ENCODE results near the gene SSU72. TPM values are rescaled to one million over a fixed set of nuclear protein-coding genes. Genes with fewer than 3 reads are reported as not detected.

SSU72 gene
- polyA plus RNA-seq, 1 of the 3 experiments (the other 2 are of a cell fraction), result 104 TPM

DNA sequence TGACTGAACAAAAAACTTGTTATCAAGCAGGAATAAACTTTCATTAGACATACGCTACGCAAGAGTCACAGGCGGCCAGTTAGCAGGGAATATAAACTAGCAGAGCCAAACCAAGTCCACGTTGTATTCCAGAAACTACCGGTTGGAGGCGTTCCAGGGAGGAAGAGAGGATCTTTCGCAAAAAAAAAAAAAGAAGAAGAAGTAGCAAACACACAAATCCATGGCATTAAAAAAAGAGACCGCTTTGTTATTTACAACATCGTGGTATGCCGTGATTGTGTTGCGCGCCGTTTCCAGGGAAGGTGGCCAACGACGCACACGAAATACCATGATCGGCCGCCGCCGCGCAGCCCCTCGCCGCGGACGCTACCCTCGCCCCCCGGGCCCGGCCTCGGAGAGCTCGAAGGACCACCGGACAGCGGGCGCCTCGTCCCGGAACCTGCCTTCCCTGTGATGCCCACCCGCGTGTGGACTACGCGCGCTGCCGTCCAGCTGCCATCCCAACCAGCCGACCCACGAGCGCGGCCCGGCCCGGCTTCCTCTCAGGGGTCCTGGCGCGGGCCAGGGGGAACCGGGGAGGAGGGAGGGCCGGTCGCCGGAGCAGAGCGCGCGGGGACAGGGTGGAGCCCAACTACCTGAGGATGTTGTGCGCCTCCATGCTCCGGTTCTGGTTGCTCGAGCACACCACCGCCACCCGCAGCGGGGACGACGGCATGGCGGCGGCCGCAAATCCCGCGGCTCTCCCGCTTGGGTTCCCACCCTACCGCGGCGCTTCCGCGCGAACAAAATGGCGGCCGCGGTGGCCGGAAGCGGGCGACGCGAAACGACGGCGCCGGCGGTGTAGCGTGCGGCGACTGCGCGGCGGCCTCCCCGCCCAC, 581 bp downstream of the SSU72 start:
- Histone ChIP-seq H3K27me3 (ENCODE audit: insufficient read depth) (no peaks in the 10 kb centered on the region; the same call in 1 of the 2 replicates), H3F3A (replicated peaks; ENCODE audit: insufficient read depth) (peaks cover 17% of the 10 kb centered on the region), H3K9me2 (no peaks in the 10 kb centered on the region), H3K27ac (ENCODE audit: low read depth in 2 of 2, low read length in 1 of 2) (peak overlapping the region; percentile 94 to 97), H3K9me3 (no peaks in the 10 kb centered on the region), H3K4me1 (ENCODE audit: control insufficient read depth in 1 of 2, insufficient read depth in 2 of 2, low read depth in 1 of 2, low read length in 1 of 2) (peaks cover 0 to 7% of the 10 kb centered on the region in 2 experiments; a peak in 1 of 4 replicates), H3K79me2 (ENCODE audit: insufficient read depth) (peaks cover 53% of the 10 kb centered on the region), H3K4me2 (peak overlapping the region; percentile 84), H4K20me1 (ENCODE audit: insufficient read depth) (peaks cover 25% of the 10 kb centered on the region), H3K9ac (peak overlapping the region; percentile 98), H3K4me3 (ENCODE audit: low read depth in 2 of 2, low read length in 1 of 2) (peak overlapping the region; percentile 73 to 86), H3K36me3 (replicated peaks in 1 of 2; ENCODE audit: control insufficient read depth in 1 of 2, insufficient read depth in 2 of 2, low read length in 1 of 2) (peaks cover 2 to 15% of the 10 kb centered on the region in 2 experiments), H2AFZ (ENCODE audit: low read depth) (peak overlapping the region; percentile 51; the same call in 1 of the 2 replicates)
- ChIA-PET CTCF (interaction anchor here (0.6 to 1.1 kb wide), 2 partner anchors 12 to 32 kb away, joined by 3 read pairs; no protein-coding TSS in a partner anchor), POLR2A (no interaction called here)
- WGBS (ENCODE audit: low lambda C conversion rate), result under 1% methylated on average over 20 of the region's 96 CpGs
- peak; percentile 91 for DNase-seq
- TF ChIP-seq, protein P1, sequence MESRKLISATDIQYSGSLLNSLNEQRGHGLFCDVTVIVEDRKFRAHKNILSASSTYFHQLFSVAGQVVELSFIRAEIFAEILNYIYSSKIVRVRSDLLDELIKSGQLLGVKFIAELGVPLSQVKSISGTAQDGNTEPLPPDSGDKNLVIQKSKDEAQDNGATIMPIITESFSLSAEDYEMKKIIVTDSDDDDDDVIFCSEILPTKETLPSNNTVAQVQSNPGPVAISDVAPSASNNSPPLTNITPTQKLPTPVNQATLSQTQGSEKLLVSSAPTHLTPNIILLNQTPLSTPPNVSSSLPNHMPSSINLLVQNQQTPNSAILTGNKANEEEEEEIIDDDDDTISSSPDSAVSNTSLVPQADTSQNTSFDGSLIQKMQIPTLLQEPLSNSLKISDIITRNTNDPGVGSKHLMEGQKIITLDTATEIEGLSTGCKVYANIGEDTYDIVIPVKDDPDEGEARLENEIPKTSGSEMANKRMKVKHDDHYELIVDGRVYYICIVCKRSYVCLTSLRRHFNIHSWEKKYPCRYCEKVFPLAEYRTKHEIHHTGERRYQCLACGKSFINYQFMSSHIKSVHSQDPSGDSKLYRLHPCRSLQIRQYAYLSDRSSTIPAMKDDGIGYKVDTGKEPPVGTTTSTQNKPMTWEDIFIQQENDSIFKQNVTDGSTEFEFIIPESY (IDR thresholded peaks at IDR 0.05; ENCODE audit: borderline replicate concordance, low read depth), result no peak; the same call in 1 of the 2 replicates
- TF ChIP-seq NFIC (IDR thresholded peaks at IDR 0.05; ENCODE audit: borderline replicate concordance), result no peak
- no peak for TF ChIP-seq EZH2phosphoT487 (IDR thresholded peaks at IDR 0.05; ENCODE audit: borderline replicate concordance, low read depth)
- peak; percentile 66 for TF ChIP-seq MXI1 (IDR thresholded peaks at IDR 0.05; ENCODE audit: low read depth, low read length)
- TF ChIP-seq JUND (IDR thresholded peaks at IDR 0.05), result no peak
- no peak for TF ChIP-seq EP300 (IDR thresholded peaks at IDR 0.05; ENCODE audit: borderline replicate concordance in 1 of 2, low read depth in 1 of 2, low read length in 1 of 2)
- TF ChIP-seq RXRA (IDR thresholded peaks at IDR 0.05; ENCODE audit: borderline replicate concordance, low read depth), result no peak
- TF ChIP-seq, protein P2, sequence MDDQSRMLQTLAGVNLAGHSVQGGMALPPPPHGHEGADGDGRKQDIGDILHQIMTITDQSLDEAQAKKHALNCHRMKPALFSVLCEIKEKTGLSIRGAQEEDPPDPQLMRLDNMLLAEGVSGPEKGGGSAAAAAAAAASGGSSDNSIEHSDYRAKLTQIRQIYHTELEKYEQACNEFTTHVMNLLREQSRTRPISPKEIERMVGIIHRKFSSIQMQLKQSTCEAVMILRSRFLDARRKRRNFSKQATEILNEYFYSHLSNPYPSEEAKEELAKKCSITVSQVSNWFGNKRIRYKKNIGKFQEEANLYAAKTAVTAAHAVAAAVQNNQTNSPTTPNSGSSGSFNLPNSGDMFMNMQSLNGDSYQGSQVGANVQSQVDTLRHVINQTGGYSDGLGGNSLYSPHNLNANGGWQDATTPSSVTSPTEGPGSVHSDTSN (IDR thresholded peaks at IDR 0.05), result no peak
- TF ChIP-seq, protein P3, sequence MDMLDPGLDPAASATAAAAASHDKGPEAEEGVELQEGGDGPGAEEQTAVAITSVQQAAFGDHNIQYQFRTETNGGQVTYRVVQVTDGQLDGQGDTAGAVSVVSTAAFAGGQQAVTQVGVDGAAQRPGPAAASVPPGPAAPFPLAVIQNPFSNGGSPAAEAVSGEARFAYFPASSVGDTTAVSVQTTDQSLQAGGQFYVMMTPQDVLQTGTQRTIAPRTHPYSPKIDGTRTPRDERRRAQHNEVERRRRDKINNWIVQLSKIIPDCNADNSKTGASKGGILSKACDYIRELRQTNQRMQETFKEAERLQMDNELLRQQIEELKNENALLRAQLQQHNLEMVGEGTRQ (IDR thresholded peaks at IDR 0.05; ENCODE audit: borderline replicate concordance, low read depth, low read length), result no peak
- TF ChIP-seq GABPA (IDR thresholded peaks at IDR 0.05; ENCODE audit: low read depth), result 0 out of 2 replicates have a peak, but pooled peaks have one; percentile 43
- no peak for TF ChIP-seq POLR2AphosphoS5 (IDR thresholded peaks at IDR 0.05; ENCODE audit: low read depth, low read length)
- TF ChIP-seq RFX5 (IDR thresholded peaks at IDR 0.05; ENCODE audit: low read length), result no peak
- TF ChIP-seq, protein P4, sequence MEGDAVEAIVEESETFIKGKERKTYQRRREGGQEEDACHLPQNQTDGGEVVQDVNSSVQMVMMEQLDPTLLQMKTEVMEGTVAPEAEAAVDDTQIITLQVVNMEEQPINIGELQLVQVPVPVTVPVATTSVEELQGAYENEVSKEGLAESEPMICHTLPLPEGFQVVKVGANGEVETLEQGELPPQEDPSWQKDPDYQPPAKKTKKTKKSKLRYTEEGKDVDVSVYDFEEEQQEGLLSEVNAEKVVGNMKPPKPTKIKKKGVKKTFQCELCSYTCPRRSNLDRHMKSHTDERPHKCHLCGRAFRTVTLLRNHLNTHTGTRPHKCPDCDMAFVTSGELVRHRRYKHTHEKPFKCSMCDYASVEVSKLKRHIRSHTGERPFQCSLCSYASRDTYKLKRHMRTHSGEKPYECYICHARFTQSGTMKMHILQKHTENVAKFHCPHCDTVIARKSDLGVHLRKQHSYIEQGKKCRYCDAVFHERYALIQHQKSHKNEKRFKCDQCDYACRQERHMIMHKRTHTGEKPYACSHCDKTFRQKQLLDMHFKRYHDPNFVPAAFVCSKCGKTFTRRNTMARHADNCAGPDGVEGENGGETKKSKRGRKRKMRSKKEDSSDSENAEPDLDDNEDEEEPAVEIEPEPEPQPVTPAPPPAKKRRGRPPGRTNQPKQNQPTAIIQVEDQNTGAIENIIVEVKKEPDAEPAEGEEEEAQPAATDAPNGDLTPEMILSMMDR (IDR thresholded peaks at IDR 0.05), result peak; percentile 35
- no peak for TF ChIP-seq GATA2 (CRISPR knock-in tag; IDR thresholded peaks at IDR 0.05)
- TF ChIP-seq, protein P5, sequence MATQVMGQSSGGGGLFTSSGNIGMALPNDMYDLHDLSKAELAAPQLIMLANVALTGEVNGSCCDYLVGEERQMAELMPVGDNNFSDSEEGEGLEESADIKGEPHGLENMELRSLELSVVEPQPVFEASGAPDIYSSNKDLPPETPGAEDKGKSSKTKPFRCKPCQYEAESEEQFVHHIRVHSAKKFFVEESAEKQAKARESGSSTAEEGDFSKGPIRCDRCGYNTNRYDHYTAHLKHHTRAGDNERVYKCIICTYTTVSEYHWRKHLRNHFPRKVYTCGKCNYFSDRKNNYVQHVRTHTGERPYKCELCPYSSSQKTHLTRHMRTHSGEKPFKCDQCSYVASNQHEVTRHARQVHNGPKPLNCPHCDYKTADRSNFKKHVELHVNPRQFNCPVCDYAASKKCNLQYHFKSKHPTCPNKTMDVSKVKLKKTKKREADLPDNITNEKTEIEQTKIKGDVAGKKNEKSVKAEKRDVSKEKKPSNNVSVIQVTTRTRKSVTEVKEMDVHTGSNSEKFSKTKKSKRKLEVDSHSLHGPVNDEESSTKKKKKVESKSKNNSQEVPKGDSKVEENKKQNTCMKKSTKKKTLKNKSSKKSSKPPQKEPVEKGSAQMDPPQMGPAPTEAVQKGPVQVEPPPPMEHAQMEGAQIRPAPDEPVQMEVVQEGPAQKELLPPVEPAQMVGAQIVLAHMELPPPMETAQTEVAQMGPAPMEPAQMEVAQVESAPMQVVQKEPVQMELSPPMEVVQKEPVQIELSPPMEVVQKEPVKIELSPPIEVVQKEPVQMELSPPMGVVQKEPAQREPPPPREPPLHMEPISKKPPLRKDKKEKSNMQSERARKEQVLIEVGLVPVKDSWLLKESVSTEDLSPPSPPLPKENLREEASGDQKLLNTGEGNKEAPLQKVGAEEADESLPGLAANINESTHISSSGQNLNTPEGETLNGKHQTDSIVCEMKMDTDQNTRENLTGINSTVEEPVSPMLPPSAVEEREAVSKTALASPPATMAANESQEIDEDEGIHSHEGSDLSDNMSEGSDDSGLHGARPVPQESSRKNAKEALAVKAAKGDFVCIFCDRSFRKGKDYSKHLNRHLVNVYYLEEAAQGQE (IDR thresholded peaks at IDR 0.05; ENCODE audit: low read depth, low read length), result no peak
- no peak for TF ChIP-seq ELF1 (IDR thresholded peaks at IDR 0.05)
- TF ChIP-seq TAF1 (IDR thresholded peaks at IDR 0.05; ENCODE audit: borderline replicate concordance, low read depth, low read length), result peak; percentile 41; the same call in 1 of the 2 replicates
- no peak for TF ChIP-seq FOXJ3 (CRISPR knock-in tag; IDR thresholded peaks at IDR 0.05)
- TF ChIP-seq, protein P6, sequence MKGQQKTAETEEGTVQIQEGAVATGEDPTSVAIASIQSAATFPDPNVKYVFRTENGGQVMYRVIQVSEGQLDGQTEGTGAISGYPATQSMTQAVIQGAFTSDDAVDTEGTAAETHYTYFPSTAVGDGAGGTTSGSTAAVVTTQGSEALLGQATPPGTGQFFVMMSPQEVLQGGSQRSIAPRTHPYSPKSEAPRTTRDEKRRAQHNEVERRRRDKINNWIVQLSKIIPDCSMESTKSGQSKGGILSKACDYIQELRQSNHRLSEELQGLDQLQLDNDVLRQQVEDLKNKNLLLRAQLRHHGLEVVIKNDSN (IDR thresholded peaks at IDR 0.05; ENCODE audit: borderline replicate concordance, low read depth), result 0 out of 2 replicates have a peak, but pooled peaks have one; percentile 2

Data from SK-N-SH (cell line).